HL-60/S4 treated with retinoic acid at 250 ng/mL for 4 days and 3 days (cell line): ENCODE measurements around the gene ADAMTS2.

Source experiments
- in situ Hi-C: fragments of 300-500 bp; cut with MboI; formaldehyde crosslinking; loops from 2 replicates; pipeline ENCODE4 v1.7.0; 2022; ENCODE audit warnings: low sequenced_read_pairs

The ADAMTS2 gene

GRCh38 chr5:179207470-179207869, 137.8 kb downstream of the ADAMTS2 start:
- in situ Hi-C loops: no loop called here

- in situ Hi-C loops: no loop called here
Observed at GRCh38 chr5:179206366-179206765, 138.9 kb downstream of the ADAMTS2 start.

GRCh38 chr5:179205277-179205676, 140.0 kb downstream of the ADAMTS2 start:
- in situ Hi-C loops: no loop called here

GRCh38 chr5:179204572-179204971, 140.7 kb downstream of the ADAMTS2 start:
- in situ Hi-C loops: no loop called here

- in situ Hi-C loops: no loop called here
Observed at GRCh38 chr5:179203248-179203647, 142.0 kb downstream of the ADAMTS2 start.

- in situ Hi-C loops: no loop called here
Observed at GRCh38 chr5:179201986-179202385, 143.3 kb downstream of the ADAMTS2 start.

GRCh38 chr5:179199246-179199645, 146.0 kb downstream of the ADAMTS2 start:
- in situ Hi-C loops: no loop called here

- in situ Hi-C loops: no loop called here
Observed at GRCh38 chr5:179198825-179199224, 146.4 kb downstream of the ADAMTS2 start.

GRCh38 chr5:179196405-179197079, 148.7 kb downstream of the ADAMTS2 start:
- in situ Hi-C loops: no loop called here

GRCh38 chr5:179195561-179196404, 149.5 kb downstream of the ADAMTS2 start:
- in situ Hi-C loops: no loop called here

GRCh38 chr5:179194941-179195381, 150.3 kb downstream of the ADAMTS2 start:
- in situ Hi-C loops: no loop called here

- in situ Hi-C loops: no loop called here
Observed at GRCh38 chr5:179194201-179194910, 150.9 kb downstream of the ADAMTS2 start.

- in situ Hi-C loops: no loop called here
Observed at GRCh38 chr5:179193746-179194145, 151.5 kb downstream of the ADAMTS2 start.

- in situ Hi-C loops: no loop called here
Observed at GRCh38 chr5:179192891-179193470, 152.3 kb downstream of the ADAMTS2 start.

- in situ Hi-C loops: no loop called here
Observed at GRCh38 chr5:179192185-179192890, 152.9 kb downstream of the ADAMTS2 start.

- in situ Hi-C loops: no loop called here
Observed at GRCh38 chr5:179191506-179192184, 153.6 kb downstream of the ADAMTS2 start.

GRCh38 chr5:179190851-179191505, 154.3 kb downstream of the ADAMTS2 start:
- in situ Hi-C loops: no loop called here

GRCh38 chr5:179188636-179189035, 156.6 kb downstream of the ADAMTS2 start:
- in situ Hi-C loops: no loop called here
